NT2/D1 (cell line): ENCODE results near the gene CLEC2L.

ENCODE experiments used
- SUZ12 ChIP-seq: IDR thresholded peaks from 2 replicates; pipeline ENCODE4 v1.6.1; 2011; ENCODE audit not compliant: insufficient read length, insufficient read depth; ENCODE audit errors: extremely low read depth
- YY1 ChIP-seq: IDR thresholded peaks from 2 replicates; pipeline ENCODE4 v1.6.1; 2011; ENCODE audit not compliant: insufficient read length, insufficient read depth
- ZNF274 ChIP-seq: IDR thresholded peaks from 2 replicates; pipeline ENCODE4 v1.6.1; 2011; ENCODE audit warnings: mild to moderate bottlenecking, low read depth, low read length

GRCh38 chr7:139522830-139523198, 671 bp upstream of the CLEC2L start:
- no peak for TF ChIP-seq YY1
- TF ChIP-seq ZNF274: no peak
- TF ChIP-seq SUZ12: no peak
